Measurements from ENCODE around the gene FAM110D. TPM values are rescaled to one million over a fixed set of nuclear protein-coding genes. Genes with fewer than 3 reads are reported as not detected.

The FAM110D gene
- total and polyA plus RNA-seq, 3 donors from 2014 or later: 1.3 to 3.2 (median 1.8) TPM

DNA sequence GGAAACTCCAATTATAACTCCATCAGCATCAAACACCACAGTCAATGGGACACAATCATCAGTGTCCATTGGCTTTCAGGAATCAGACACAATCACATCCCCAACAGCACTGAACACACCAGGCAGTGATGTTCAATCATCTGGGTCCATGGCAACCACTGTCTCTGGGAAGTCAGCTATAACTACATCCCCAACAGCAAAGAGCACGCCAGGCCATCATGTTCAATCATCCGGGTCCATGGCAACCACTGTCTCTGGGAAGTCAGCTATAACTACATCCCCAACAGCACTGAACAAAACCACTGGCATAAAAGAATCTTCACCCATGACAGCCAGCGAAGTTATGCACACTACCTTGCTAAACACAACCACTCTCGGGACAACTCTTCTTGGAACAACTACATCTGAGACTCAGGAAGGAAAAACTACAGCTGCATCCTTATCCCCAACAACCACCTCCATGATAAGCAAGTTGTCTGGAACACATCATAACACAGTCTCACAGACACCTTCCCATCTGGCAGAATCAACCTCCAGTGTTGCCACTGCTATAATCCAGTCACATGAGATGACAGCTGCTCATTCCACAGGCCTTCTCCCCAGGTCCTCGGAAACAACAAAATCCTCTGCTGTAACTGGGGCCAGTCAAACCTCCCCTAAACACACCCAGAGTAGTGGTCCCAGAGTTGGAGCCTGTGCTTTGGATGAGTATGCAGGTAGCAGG, 51.4 kb downstream of the FAM110D start:
- intact Hi-C loops (cut with DNase I; ENCODE audit: low total_unique reads): no loop called here
- TF ChIP-seq, protein P1, sequence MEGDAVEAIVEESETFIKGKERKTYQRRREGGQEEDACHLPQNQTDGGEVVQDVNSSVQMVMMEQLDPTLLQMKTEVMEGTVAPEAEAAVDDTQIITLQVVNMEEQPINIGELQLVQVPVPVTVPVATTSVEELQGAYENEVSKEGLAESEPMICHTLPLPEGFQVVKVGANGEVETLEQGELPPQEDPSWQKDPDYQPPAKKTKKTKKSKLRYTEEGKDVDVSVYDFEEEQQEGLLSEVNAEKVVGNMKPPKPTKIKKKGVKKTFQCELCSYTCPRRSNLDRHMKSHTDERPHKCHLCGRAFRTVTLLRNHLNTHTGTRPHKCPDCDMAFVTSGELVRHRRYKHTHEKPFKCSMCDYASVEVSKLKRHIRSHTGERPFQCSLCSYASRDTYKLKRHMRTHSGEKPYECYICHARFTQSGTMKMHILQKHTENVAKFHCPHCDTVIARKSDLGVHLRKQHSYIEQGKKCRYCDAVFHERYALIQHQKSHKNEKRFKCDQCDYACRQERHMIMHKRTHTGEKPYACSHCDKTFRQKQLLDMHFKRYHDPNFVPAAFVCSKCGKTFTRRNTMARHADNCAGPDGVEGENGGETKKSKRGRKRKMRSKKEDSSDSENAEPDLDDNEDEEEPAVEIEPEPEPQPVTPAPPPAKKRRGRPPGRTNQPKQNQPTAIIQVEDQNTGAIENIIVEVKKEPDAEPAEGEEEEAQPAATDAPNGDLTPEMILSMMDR (IDR thresholded peaks at IDR 0.05): no peak
- TF ChIP-seq POLR2A (IDR thresholded peaks at IDR 0.05): no peak
- DNase-seq: no peak
- H3K36me3 ChIP-seq (ENCODE audit: low read depth, missing control alignments): no peaks in the 10 kb centered on the region
- no peaks in the 10 kb centered on the region for H3K27me3 ChIP-seq
- H3K9me3 ChIP-seq: no peaks in the 10 kb centered on the region
- H3K27ac ChIP-seq: no peak overlapping the region
- WGBS, 2 donors: 89 to 91% methylated on average over 5 of the region's 5 CpGs
- no peak overlapping the region for H3K4me3 ChIP-seq
- H3K4me1 ChIP-seq: no peaks in the 10 kb centered on the region

DNA sequence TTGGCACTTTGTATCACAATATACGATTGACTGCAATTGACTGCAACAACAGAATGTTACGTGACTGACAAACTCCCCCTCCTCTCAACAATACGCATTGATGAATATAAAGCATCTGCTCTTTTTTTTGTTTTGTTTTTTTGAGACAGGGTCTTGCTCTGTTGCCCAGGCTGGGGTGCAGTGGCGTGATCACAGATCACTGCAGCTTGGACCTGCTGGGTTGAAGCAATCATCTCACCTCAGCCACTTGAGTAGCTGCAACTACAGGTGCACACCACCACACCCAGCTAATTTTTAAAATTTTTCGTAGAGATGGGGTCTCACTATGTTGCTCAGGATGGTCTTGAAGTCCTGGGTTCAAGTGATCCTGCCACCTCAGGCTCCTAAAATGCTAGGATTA, 53.8 kb downstream of the FAM110D start:
- WGBS, 2 donors: 85 to 93% methylated on average over 5 of the region's 5 CpGs
- Histone ChIP-seq H3K9me3 (no peaks in the 10 kb centered on the region), H3K27ac (no peak overlapping the region), H3K27me3 (no peaks in the 10 kb centered on the region), H3K4me1 (no peaks in the 10 kb centered on the region), H3K4me3 (no peak overlapping the region), H3K36me3 (ENCODE audit: low read depth, missing control alignments) (no peaks in the 10 kb centered on the region)
- no peak for TF ChIP-seq POLR2A (IDR thresholded peaks at IDR 0.05)
- TF ChIP-seq, protein P1 (IDR thresholded peaks at IDR 0.05): no peak
- intact Hi-C loops (cut with DNase I; ENCODE audit: low total_unique reads): no loop called here
- DNase-seq: no peak

DNA sequence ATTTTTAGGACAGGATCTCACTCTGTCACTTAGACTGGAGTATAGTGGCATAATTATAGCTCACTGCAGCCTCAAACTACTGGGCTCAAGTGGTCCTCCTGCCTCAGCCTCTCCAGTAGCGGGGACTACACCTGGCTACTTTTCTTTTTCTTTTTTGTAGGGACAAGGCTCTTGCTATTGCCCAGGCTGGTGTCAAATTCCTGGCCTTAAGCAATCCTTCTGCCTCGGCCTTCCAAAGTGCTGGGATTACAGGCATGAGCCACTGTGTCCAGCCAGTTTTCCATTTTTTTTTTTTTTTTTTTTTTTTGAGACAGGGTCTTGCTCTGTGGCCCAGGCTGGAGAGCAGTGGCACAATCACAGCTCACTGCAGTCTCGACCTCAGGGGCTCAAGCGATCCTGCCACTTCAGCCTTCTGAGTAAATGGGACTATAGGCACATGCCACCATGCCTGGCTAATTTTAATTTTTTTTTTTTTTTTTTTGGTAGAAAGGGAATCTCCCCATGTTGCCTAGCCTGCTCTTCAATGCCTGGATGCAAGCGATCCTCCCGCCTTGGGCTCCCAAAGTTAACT, 54.5 kb downstream of the FAM110D start:
- H3K36me3 ChIP-seq (ENCODE audit: low read depth, missing control alignments): no peaks in the 10 kb centered on the region
- no peaks in the 10 kb centered on the region for H3K9me3 ChIP-seq
- no peak overlapping the region for H3K27ac ChIP-seq
- intact Hi-C loops (cut with DNase I; ENCODE audit: low total_unique reads): no loop called here
- H3K4me1 ChIP-seq: no peaks in the 10 kb centered on the region
- TF ChIP-seq, protein P1 (IDR thresholded peaks at IDR 0.05): no peak
- TF ChIP-seq POLR2A (IDR thresholded peaks at IDR 0.05): no peak
- WGBS, 2 donors: 85 to 88% methylated on average over 6 of the region's 6 CpGs
- no peak for DNase-seq
- H3K4me3 ChIP-seq: no peak overlapping the region
- H3K27me3 ChIP-seq: no peaks in the 10 kb centered on the region

Other genes starting within 250 kb of the FAM110D start
- 10 to 100 TPM; 14.5 to 24.1 TPM for gene PAFAH2, start 161.0 kb upstream of the FAM110D start, total RNA-seq
- gene PAFAH2, start 161.0 kb upstream of the FAM110D start, polyA plus RNA-seq (ENCODE audit: insufficient read depth, low read depth, low replicate concordance): 18.9 TPM
- 1 to 10 TPM; 1.3 to 2.8 TPM for gene EXTL1, start 137.3 kb upstream of the FAM110D start, total RNA-seq
- gene EXTL1, start 137.3 kb upstream of the FAM110D start, polyA plus RNA-seq (ENCODE audit: insufficient read depth, low read depth, low replicate concordance): 1.3 TPM
- gene SLC30A2, start 113.0 kb upstream of the FAM110D start, total RNA-seq: under 1 TPM; 0.24 to 0.87 TPM
- gene SLC30A2, start 113.0 kb upstream of the FAM110D start, polyA plus RNA-seq (ENCODE audit: insufficient read depth, low read depth, low replicate concordance): 1.0 TPM
- under 1 TPM; 0.50 to 0.71 TPM for gene TRIM63, start 91.4 kb upstream of the FAM110D start, total RNA-seq
- 1.2 TPM for gene TRIM63, start 91.4 kb upstream of the FAM110D start, polyA plus RNA-seq (ENCODE audit: insufficient read depth, low read depth, low replicate concordance)
- 10 to 100 TPM in 1 of 2 donors, 1 to 10 TPM in 1; 9.9 to 11.7 TPM for gene PDIK1L, start 47.3 kb upstream of the FAM110D start, total RNA-seq
- 7.0 TPM for gene PDIK1L, start 47.3 kb upstream of the FAM110D start, polyA plus RNA-seq (ENCODE audit: insufficient read depth, low read depth, low replicate concordance)
- not detected for gene C1orf232, start 9.9 kb downstream of the FAM110D start, total RNA-seq
- gene C1orf232, start 9.9 kb downstream of the FAM110D start, polyA plus RNA-seq (ENCODE audit: insufficient read depth, low read depth, low replicate concordance): not detected
- 10 to 100 TPM; 37.3 to 56.7 TPM for gene ZNF593, start 10.8 kb downstream of the FAM110D start, total RNA-seq
- gene ZNF593, start 10.8 kb downstream of the FAM110D start, polyA plus RNA-seq (ENCODE audit: insufficient read depth, low read depth, low replicate concordance): 22.8 TPM
- gene ZNF593OS, start 12.8 kb downstream of the FAM110D start, total RNA-seq: 1 to 10 TPM in 1 of 2 donors, not detected in 1; 1.7 TPM
- gene ZNF593OS, start 12.8 kb downstream of the FAM110D start, polyA plus RNA-seq (ENCODE audit: insufficient read depth, low read depth, low replicate concordance): 0.62 TPM
- gene CNKSR1, start 18.4 kb downstream of the FAM110D start, total RNA-seq: 1 to 10 TPM; 7.6 to 9.6 TPM
- 2.7 TPM for gene CNKSR1, start 18.4 kb downstream of the FAM110D start, polyA plus RNA-seq (ENCODE audit: insufficient read depth, low read depth, low replicate concordance)
- gene CATSPER4, start 31.5 kb downstream of the FAM110D start, total RNA-seq: 1 to 10 TPM; 4.9 to 8.2 TPM
- gene CATSPER4, start 31.5 kb downstream of the FAM110D start, polyA plus RNA-seq (ENCODE audit: insufficient read depth, low read depth, low replicate concordance): 13.2 TPM
- 10 to 100 TPM; 52.1 to 61.8 TPM for gene CEP85, start 75.1 kb downstream of the FAM110D start, total RNA-seq
- 82.5 TPM for gene CEP85, start 75.1 kb downstream of the FAM110D start, polyA plus RNA-seq (ENCODE audit: insufficient read depth, low read depth, low replicate concordance)
- 10 to 100 TPM; 24.4 to 25.4 TPM for gene SH3BGRL3, start 121.0 kb downstream of the FAM110D start, total RNA-seq
- gene SH3BGRL3, start 121.0 kb downstream of the FAM110D start, polyA plus RNA-seq (ENCODE audit: insufficient read depth, low read depth, low replicate concordance): 76.6 TPM
- gene UBXN11, start 147.6 kb downstream of the FAM110D start, total RNA-seq: 10 to 100 TPM; 39.7 to 51.7 TPM
- 65.9 TPM for gene UBXN11, start 147.6 kb downstream of the FAM110D start, polyA plus RNA-seq (ENCODE audit: insufficient read depth, low read depth, low replicate concordance)
- gene CD52, start 158.9 kb downstream of the FAM110D start, total RNA-seq: 1 to 10 TPM in 1 of 2 donors, not detected in 1; 3.0 TPM
- gene CD52, start 158.9 kb downstream of the FAM110D start, polyA plus RNA-seq (ENCODE audit: insufficient read depth, low read depth, low replicate concordance): 23.8 TPM
- 1 to 10 TPM; 4.9 to 5.6 TPM for gene CRYBG2, start 195.1 kb downstream of the FAM110D start, total RNA-seq
- gene CRYBG2, start 195.1 kb downstream of the FAM110D start, polyA plus RNA-seq (ENCODE audit: insufficient read depth, low read depth, low replicate concordance): 12.9 TPM
- gene ZNF683, start 213.7 kb downstream of the FAM110D start, total RNA-seq: 10 to 100 TPM; 22.9 to 63.9 TPM
- 87.5 TPM for gene ZNF683, start 213.7 kb downstream of the FAM110D start, polyA plus RNA-seq (ENCODE audit: insufficient read depth, low read depth, low replicate concordance)